ENCODE results near the gene DOCK9. TPM values are rescaled to one million over a fixed set of nuclear protein-coding genes. Genes with fewer than 3 reads are reported as not detected.
A peak's percentile ranks its signal among the peaks of the same experiment; 100 is the strongest.

The DOCK9 gene
- total RNA-seq, 1 experiment from 2014 or later: 30.5 TPM

GRCh38 chr13:98910501-98910951 lies 67.3 kb downstream of the DOCK9 start:
- ATAC-seq: peak; percentile 73; the same call in 1 of the 2 replicates
- POLR2A ChIA-PET: no interaction called here

GRCh38 chr13:98909016-98909415 lies 68.8 kb downstream of the DOCK9 start:
- no peak for ATAC-seq
- Histone ChIP-seq H3K4me1 (ENCODE audit: control insufficient read depth, insufficient read depth, low read length) (no peaks in the 10 kb centered on the region), H3K36me3 (ENCODE audit: control insufficient read depth, insufficient read depth, low read length) (no peaks in the 10 kb centered on the region), H3K4me3 (ENCODE audit: low read depth in 2 of 2, low read length in 2 of 2) (no peak overlapping the region), H3K27ac (ENCODE audit: low read length) (no peak overlapping the region), H3K9me3 (ENCODE audit: control insufficient read depth, insufficient read depth, low read depth, low read length) (no peaks in the 10 kb centered on the region), H3K27me3 (ENCODE audit: control insufficient read depth, insufficient read depth, low read length) (no peaks in the 10 kb centered on the region)
- ChIA-PET POLR2A (no interaction called here), CTCF (no interaction called here)
- no TSS peak for BruUV-seq (replicated peaks)
- intact Hi-C loops (cut with micrococcal nuclease; ENCODE audit: unreplicated experiment): no loop called here
- DNase-seq (ENCODE audit: low read depth, low spot score): no peak
- in situ Hi-C loops (cut with HindIII; ENCODE audit: low pct_unique_long_range_greater_than_20kb, low sequenced_read_pairs): no loop called here
- TF ChIP-seq CTCF (IDR thresholded peaks at IDR 0.05) (no peak), TCF7L2 (IDR thresholded peaks at IDR 0.05; ENCODE audit: low read depth, low read length) (no peak), REST (IDR thresholded peaks at IDR 0.05; ENCODE audit: insufficient read depth in 1 of 2, low read depth in 2 of 2, low read length in 1 of 2) (no peak), POLR2AphosphoS5 (IDR thresholded peaks at IDR 0.05; ENCODE audit: low read depth, low read length) (no peak), SIN3A (IDR thresholded peaks at IDR 0.05; ENCODE audit: borderline replicate concordance, insufficient read depth, low read depth, low read length) (no peak)

More at GRCh38 chr13:98910501-98910951, 67.3 kb downstream of the DOCK9 start:
- Histone ChIP-seq H3K36me3 (ENCODE audit: control insufficient read depth, insufficient read depth, low read length) (no peaks in the 10 kb centered on the region), H3K4me3 (ENCODE audit: low read depth in 2 of 2, low read length in 2 of 2) (no peak overlapping the region), H3K4me1 (ENCODE audit: control insufficient read depth, insufficient read depth, low read length) (no peaks in the 10 kb centered on the region), H3K27me3 (ENCODE audit: control insufficient read depth, insufficient read depth, low read length) (no peaks in the 10 kb centered on the region), H3K9me3 (ENCODE audit: control insufficient read depth, insufficient read depth, low read depth, low read length) (no peaks in the 10 kb centered on the region), H3K27ac (ENCODE audit: low read length) (no peak overlapping the region)
- peak; percentile 33 for DNase-seq (ENCODE audit: low read depth, low spot score)
- intact Hi-C loops (cut with micrococcal nuclease; ENCODE audit: unreplicated experiment) (no loop called here), in situ Hi-C loops (cut with HindIII; ENCODE audit: low pct_unique_long_range_greater_than_20kb, low sequenced_read_pairs) (no loop called here)
- no TSS peak for BruUV-seq (replicated peaks)
- TF ChIP-seq SIN3A (IDR thresholded peaks at IDR 0.05; ENCODE audit: borderline replicate concordance, insufficient read depth, low read depth, low read length): no peak
- TF ChIP-seq CTCF (IDR thresholded peaks at IDR 0.05): no peak
- TF ChIP-seq POLR2AphosphoS5 (IDR thresholded peaks at IDR 0.05; ENCODE audit: low read depth, low read length): no peak
- TF ChIP-seq REST (IDR thresholded peaks at IDR 0.05; ENCODE audit: insufficient read depth in 1 of 2, low read depth in 2 of 2, low read length in 1 of 2): no peak
- TF ChIP-seq TCF7L2 (IDR thresholded peaks at IDR 0.05; ENCODE audit: low read depth, low read length): no peak
- CTCF ChIA-PET: no interaction called here

Measured in Panc1 (cell line).